IMR-90 (cell line): ENCODE measurements around the gene TBX15. TPM values are rescaled to one million over a fixed set of nuclear protein-coding genes. Genes with fewer than 3 reads are reported as not detected.

Experiments used
- ATAC-seq: fragments of 200-7000 bp; cut with Tn5 transposase; 2 replicates; pipeline ENCODE4 v1.9.1; 2020; ENCODE audit warnings: low read depth, mild to moderate bottlenecking, moderate library complexity
- BruUV-seq: library from RNA; stranded (reverse); fragments of 400-500 nt; replicated peaks from 2 replicates; lab custom pipeline; 2021; lab: Mats Ljungman, UMichigan
- CTCF ChIA-PET: fragments of 300-600 bp; formaldehyde crosslinking; extraction: SDS; loops from one replicate; lab custom pipeline; 2021; ENCODE audit warnings: antibody characterized with exemption; lab: Yijun Ruan, JAX
- POLR2A ChIA-PET: fragments of 300-600 bp; sonication (Branson Sonifier 250); formaldehyde crosslinking; loops from one replicate; lab custom pipeline; 2022; ENCODE audit warnings: antibody characterized with exemption; ENCODE audit not compliant: unreplicated experiment; lab: Charles Lee
- DNase-seq: peaks from one replicate; pipeline ENCODE4 v3.0.0; 2013
- H2AFZ ChIP-seq: replicated peaks from 2 replicates; pipeline ENCODE3; 2013; ENCODE audit warnings: low read length, mild to moderate bottlenecking; ENCODE audit not compliant: poor library complexity
- H2AK5ac ChIP-seq: 2 replicates; pipeline ENCODE4 v1.6.1; 2013; ENCODE audit warnings: low read depth, low read length, inconsistent platforms
- H2AK9ac ChIP-seq: replicated peaks from 2 replicates; pipeline ENCODE3; 2013; ENCODE audit warnings: mild to moderate bottlenecking, low read depth, low read length, moderate library complexity; ENCODE audit not compliant: poor library complexity
- H2BK120ac ChIP-seq: 2 replicates; pipeline ENCODE4 v1.6.1; 2013; ENCODE audit warnings: low read depth, low read length, inconsistent platforms
- H2BK15ac ChIP-seq: 3 replicates; pipeline ENCODE4 v1.6.1; 2013; ENCODE audit warnings: low read depth, low read length, inconsistent platforms
- H2BK20ac ChIP-seq: 2 replicates; pipeline ENCODE4 v1.6.1; 2013; ENCODE audit warnings: low read depth, mild to moderate bottlenecking, inconsistent platforms, low read length, moderate library complexity
- H2BK5ac ChIP-seq: 2 replicates; pipeline ENCODE4 v1.6.1; 2013; ENCODE audit warnings: mild to moderate bottlenecking, low read depth, low read length, inconsistent platforms; ENCODE audit not compliant: poor library complexity, severe bottlenecking
- H3K14ac ChIP-seq: replicated peaks from 2 replicates; pipeline ENCODE4 v1.6.1; 2013; ENCODE audit warnings: low read depth, low read length, inconsistent platforms
- H3K18ac ChIP-seq: 2 replicates; pipeline ENCODE4 v1.6.1; 2013; ENCODE audit warnings: low read depth, low read length, control low read depth
- H3K23ac ChIP-seq: 2 replicates; pipeline ENCODE4 v1.6.1; 2013; ENCODE audit warnings: low read depth, low read length, inconsistent platforms
- H3K27ac ChIP-seq: 2 replicates; pipeline ENCODE4 v1.5.1; 2013; ENCODE audit warnings: mild to moderate bottlenecking, control low read depth, low read length; ENCODE audit not compliant: insufficient read depth
- H3K27me3 ChIP-seq: 2 replicates; pipeline ENCODE4 v1.6.1; 2013; ENCODE audit warnings: low read length; ENCODE audit not compliant: control insufficient read depth, insufficient read depth
- H3K36me3 ChIP-seq: 2 replicates; pipeline ENCODE4 v1.6.1; 2013; ENCODE audit warnings: low read length, mixed read lengths; ENCODE audit not compliant: control insufficient read depth, insufficient read depth
- H3K4ac ChIP-seq: 2 replicates; pipeline ENCODE4 v1.6.1; 2013; ENCODE audit warnings: low read depth, low read length, inconsistent platforms
- H3K4me1 ChIP-seq: 2 replicates; pipeline ENCODE4 v1.6.1; 2013; ENCODE audit warnings: low read length, mixed read lengths; ENCODE audit not compliant: control insufficient read depth, insufficient read depth
- H3K4me2 ChIP-seq: 2 replicates; pipeline ENCODE4 v1.6.1; 2013; ENCODE audit warnings: low read depth, mild to moderate bottlenecking, control low read depth, low read length, moderate library complexity
- H3K4me3 ChIP-seq: 2 replicates; pipeline ENCODE4 v1.5.1; 2013; ENCODE audit warnings: low read depth, mild to moderate bottlenecking, control low read depth, low read length, moderate library complexity; ENCODE audit not compliant: insufficient read depth
- H3K56ac ChIP-seq: 2 replicates; pipeline ENCODE4 v1.6.1; 2013; ENCODE audit warnings: low read length, inconsistent platforms; ENCODE audit not compliant: insufficient read depth; ENCODE audit errors: extremely low read depth
- H3K79me1 ChIP-seq, 2 experiments: 2 replicates each; pipeline ENCODE4 v1.6.1; 2013; ENCODE audit warnings: low read length in 2 of 2, inconsistent platforms in 1 of 2, low read depth in 1 of 2
- H3K9ac ChIP-seq: 2 replicates; pipeline ENCODE4 v1.6.1; 2013; ENCODE audit warnings: low read depth, low read length, control low read depth
- H3K9me1 ChIP-seq: 2 replicates; pipeline ENCODE4 v1.6.1; 2013; ENCODE audit warnings: low read length, inconsistent platforms; ENCODE audit not compliant: insufficient read depth
- H3K9me3 ChIP-seq: 2 replicates; pipeline ENCODE4 v1.6.1; 2013; ENCODE audit warnings: low read length; ENCODE audit not compliant: control insufficient read depth, insufficient read depth
- H4K20me1 ChIP-seq: 2 replicates; pipeline ENCODE4 v1.6.1; 2013; ENCODE audit warnings: low read length, inconsistent platforms; ENCODE audit not compliant: insufficient read depth
- H4K5ac ChIP-seq: 2 replicates; pipeline ENCODE4 v1.6.1; 2013; ENCODE audit warnings: mild to moderate bottlenecking, low read depth, low read length, control low read depth
- H4K8ac ChIP-seq, 2 experiments: 2 replicates each; pipeline ENCODE4 v1.6.1; 2013; ENCODE audit warnings: low read depth in 2 of 2, low read length in 2 of 2, control low read depth in 1 of 2, inconsistent platforms in 1 of 2
- H4K91ac ChIP-seq: 2 replicates; pipeline ENCODE4 v1.6.1; 2013; ENCODE audit warnings: low read depth, low read length, inconsistent platforms; ENCODE audit not compliant: insufficient read depth
- BHLHE40 ChIP-seq: fragments of 150-350 bp; IDR thresholded peaks from 2 replicates; pipeline ENCODE4 v1.6.1; 2016; ENCODE audit warnings: mild to moderate bottlenecking, low read depth, low read length
- CEBPB ChIP-seq: IDR thresholded peaks from 2 replicates; pipeline ENCODE4 v1.6.1; 2012; ENCODE audit warnings: low read depth, low read length, improper control_type of control experiment
- CHD1 ChIP-seq: IDR thresholded peaks from 2 replicates; pipeline ENCODE4 v1.6.1; 2012; ENCODE audit warnings: low read depth, low read length, improper control_type of control experiment
- CTCF ChIP-seq: conservative IDR thresholded peaks from 2 replicates; pipeline ENCODE4 v1.5.1; 2012; ENCODE audit warnings: mild to moderate bottlenecking, low read depth, low read length, improper control_type of control experiment
- ELK1 ChIP-seq: fragments of 150-350 bp; IDR thresholded peaks from 2 replicates; pipeline ENCODE4 v1.6.1; 2016; ENCODE audit warnings: low read depth, mild to moderate bottlenecking, low read length, moderate library complexity, borderline replicate concordance
- FOS ChIP-seq: fragments of 150-350 bp; IDR thresholded peaks from 2 replicates; pipeline ENCODE4 v1.6.1; 2016; ENCODE audit warnings: low read depth, low read length
- MAFK ChIP-seq: IDR thresholded peaks from 2 replicates; pipeline ENCODE4 v1.6.1; 2012; ENCODE audit warnings: low read depth, low read length, improper control_type of control experiment
- MAZ ChIP-seq: IDR thresholded peaks from 2 replicates; pipeline ENCODE4 v1.6.1; 2012; ENCODE audit warnings: low read depth, mild to moderate bottlenecking, low read length, improper control_type of control experiment, moderate library complexity, borderline replicate concordance
- MXI1 ChIP-seq: IDR thresholded peaks from 2 replicates; pipeline ENCODE4 v1.6.1; 2012; ENCODE audit warnings: low read depth, mild to moderate bottlenecking, low read length, moderate library complexity, borderline replicate concordance
- NFE2L2 ChIP-seq: fragments of 150-350 bp; IDR thresholded peaks from 2 replicates; pipeline ENCODE4 v1.6.1; 2016; ENCODE audit warnings: low read depth, mild to moderate bottlenecking, low read length
- POLR2A ChIP-seq: IDR thresholded peaks from 2 replicates; pipeline ENCODE4 v1.6.1; 2012; ENCODE audit warnings: mild to moderate bottlenecking, low read depth, low read length
- RAD21 ChIP-seq: IDR thresholded peaks from 2 replicates; pipeline ENCODE4 v1.6.1; 2012; ENCODE audit warnings: low read length, improper control_type of control experiment
- RCOR1 ChIP-seq: IDR thresholded peaks from 2 replicates; pipeline ENCODE4 v1.6.1; 2012; ENCODE audit warnings: mild to moderate bottlenecking, low read length, improper control_type of control experiment; ENCODE audit not compliant: insufficient replicate concordance
- RFX5 ChIP-seq: IDR thresholded peaks from 2 replicates; pipeline ENCODE4 v1.8.0; 2012; ENCODE audit warnings: low read depth, mild to moderate bottlenecking, low read length, moderate library complexity
- SMC3 ChIP-seq: fragments of 150-350 bp; IDR thresholded peaks from 2 replicates; pipeline ENCODE4 v1.6.1; 2016; ENCODE audit warnings: low read depth, mild to moderate bottlenecking, antibody characterized with exemption, low read length, moderate library complexity
- WGBS, 2 experiments: methylation state at CpG; one replicate each; pipeline versions ENCODE4 v1.1.5 to v1.1.7; 2013; ENCODE audit warnings: missing lambda C conversion rate in 2 of 2; ENCODE audit not compliant: insufficient read length in 1 of 2; ENCODE audit errors: extremely low coverage in 2 of 2; 5-methylcytosine and 5-hydroxymethylcytosine counted together
- dilution Hi-C: fragments of 300-500 bp; cut with HindIII; formaldehyde crosslinking; loops from one replicate; pipeline ENCODE4 v1.14.3; 2018; ENCODE audit warnings: low sequenced_read_pairs; ENCODE audit not compliant: unreplicated experiment
- in situ Hi-C: fragments of 300-500 bp; cut with MboI; formaldehyde crosslinking; loops from 3 replicates; pipeline ENCODE4 v1.14.3; 2019; ENCODE audit warnings: low sequenced_read_pairs, inconsistent platforms, mixed read lengths
- intact Hi-C: fragments of 100-400 bp; cut with micrococcal nuclease; formaldehyde crosslinking; loops from 2 replicates; pipeline ENCODE4 v1.10.0; 2022
- polyA plus RNA-seq, 3 experiments: library from polyadenylated mRNA; depleted of rRNA; stranded (reverse); fragments of >200 nt; gene quantifications; 2 replicates each; pipeline ENCODE4 v1.2.3, GENCODE V29; 2012; ENCODE audit warnings: low replicate concordance in 1 of 3
- total RNA-seq: library from RNA; depleted of rRNA; stranded (reverse); fragments of >200 nt; gene quantifications from 2 replicates; pipeline ENCODE4 v1.2.3, GENCODE V29; 2012
- TF ChIP-seq, protein P1 (sequence below): fragments of 150-350 bp; IDR thresholded peaks from 2 replicates; pipeline ENCODE4 v1.6.1; 2017; ENCODE audit warnings: mild to moderate bottlenecking, antibody characterized with exemption, low read length, low read depth

TBX15 gene
- total and polyA plus RNA-seq, 2 of the 4 experiments (the other 2 are of a cell fraction), result not detected

GRCh38 chr1:118931876-118932275 is 56.3 kb downstream of the TBX15 start:
- WGBS, 2 experiments, result no CpG with 5 or more reads among the region's 1 CpG
- H4K8ac ChIP-seq, result no peak overlapping the region
- dilution Hi-C loops (no loop called here), intact Hi-C loops (no loop called here), in situ Hi-C loops (no loop called here)
- no peaks in the 10 kb centered on the region for H3K9me1 ChIP-seq
- H4K5ac ChIP-seq, result no peak overlapping the region
- H2BK5ac ChIP-seq, result no peak overlapping the region
- no peak overlapping the region for H3K14ac ChIP-seq
- TF ChIP-seq MAFK, result no peak
- no peak for TF ChIP-seq NFE2L2
- TF ChIP-seq CTCF, result no peak
- no peak for TF ChIP-seq BHLHE40
- TF ChIP-seq CHD1, result no peak
- no peak for TF ChIP-seq ELK1
- TF ChIP-seq RCOR1, result no peak
- no peak for TF ChIP-seq MAZ
- TF ChIP-seq FOS, result no peak
- no peak for TF ChIP-seq SMC3
- TF ChIP-seq CEBPB, result no peak
- TF ChIP-seq RAD21, result no peak
- TF ChIP-seq, protein P1, sequence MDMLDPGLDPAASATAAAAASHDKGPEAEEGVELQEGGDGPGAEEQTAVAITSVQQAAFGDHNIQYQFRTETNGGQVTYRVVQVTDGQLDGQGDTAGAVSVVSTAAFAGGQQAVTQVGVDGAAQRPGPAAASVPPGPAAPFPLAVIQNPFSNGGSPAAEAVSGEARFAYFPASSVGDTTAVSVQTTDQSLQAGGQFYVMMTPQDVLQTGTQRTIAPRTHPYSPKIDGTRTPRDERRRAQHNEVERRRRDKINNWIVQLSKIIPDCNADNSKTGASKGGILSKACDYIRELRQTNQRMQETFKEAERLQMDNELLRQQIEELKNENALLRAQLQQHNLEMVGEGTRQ, result no peak
- TF ChIP-seq POLR2A, result no peak
- TF ChIP-seq MXI1, result no peak
- TF ChIP-seq RFX5, result no peak
- H4K91ac ChIP-seq, result no peak overlapping the region
- no peak overlapping the region for H2BK15ac ChIP-seq
- no peak overlapping the region for H2AK9ac ChIP-seq
- no peak for ATAC-seq
- H3K4ac ChIP-seq, result no peak overlapping the region
- H3K9ac ChIP-seq, result no peak overlapping the region
- ChIA-PET POLR2A (no interaction called here), CTCF (no interaction called here)
- no peaks in the 10 kb centered on the region for H3K27me3 ChIP-seq
- no peak overlapping the region for H3K23ac ChIP-seq
- BruUV-seq, result no TSS peak
- no peak overlapping the region for H2AK5ac ChIP-seq
- H3K4me1 ChIP-seq, result no peaks in the 10 kb centered on the region
- H2BK20ac ChIP-seq, result no peak overlapping the region
- H3K4me3 ChIP-seq, result no peak overlapping the region
- no peaks in the 10 kb centered on the region for H4K20me1 ChIP-seq
- no peaks in the 10 kb centered on the region for H3K36me3 ChIP-seq
- no peak for DNase-seq
- H3K18ac ChIP-seq, result no peak overlapping the region
- no peaks in the 10 kb centered on the region for H3K9me3 ChIP-seq
- H3K4me2 ChIP-seq, result no peak overlapping the region
- H2AFZ ChIP-seq, result no peak overlapping the region
- no peak overlapping the region for H2BK120ac ChIP-seq
- no peaks in the 10 kb centered on the region for H3K79me1 ChIP-seq
- no peak overlapping the region for H3K56ac ChIP-seq
- no peak overlapping the region for H3K27ac ChIP-seq
